Ectodermal cell (in vitro differentiated cells): ENCODE data around the gene MRPL22.
"Not testable (repeated sequence)": the region's sequence is repeated elsewhere in the genome, so short reads cannot be mapped to it uniquely, and the experiment has no call there.

Experiments
- H3K27ac ChIP-seq: 2 replicates; pipeline ENCODE4 v1.7.0; 2013; ENCODE audit warnings: mild to moderate bottlenecking, low read depth, low read length; ENCODE audit not compliant: insufficient read depth, poor library complexity, severe bottlenecking
- H3K27me3 ChIP-seq: 2 replicates; pipeline ENCODE4 v1.7.0; 2013; ENCODE audit warnings: mild to moderate bottlenecking, low read length; ENCODE audit not compliant: insufficient read depth, control insufficient read depth, poor library complexity, severe bottlenecking
- H3K36me3 ChIP-seq: one replicate; pipeline ENCODE4 v1.7.0; 2013; ENCODE audit warnings: low read length; ENCODE audit not compliant: control insufficient read depth, insufficient read depth
- H3K4me1 ChIP-seq: one replicate; pipeline ENCODE4 v1.7.0; 2013; ENCODE audit warnings: low read length; ENCODE audit not compliant: control insufficient read depth, insufficient read depth
- H3K4me3 ChIP-seq: 2 replicates; pipeline ENCODE4 v1.7.0; 2013; ENCODE audit warnings: low read depth, low read length, control low read depth; ENCODE audit not compliant: insufficient read depth
- H3K9me3 ChIP-seq: 2 replicates; pipeline ENCODE4 v1.7.0; 2013; ENCODE audit warnings: mild to moderate bottlenecking, low read length, moderate library complexity; ENCODE audit not compliant: control insufficient read depth
- WGBS, 2 experiments: methylation state at CpG; one replicate each; pipeline ENCODE4 v1.1.7; 2013; ENCODE audit warnings: missing lambda C conversion rate in 2 of 2; 5-methylcytosine and 5-hydroxymethylcytosine counted together

Gene MRPL22

GRCh38 chr5:154901913-154902312, 39.0 kb upstream of the MRPL22 start:
- H3K27me3 ChIP-seq: no peaks in the 10 kb centered on the region
- H3K36me3 ChIP-seq: peaks cover 45% of the 10 kb centered on the region
- H3K4me1 ChIP-seq: no peaks in the 10 kb centered on the region
- no peak overlapping the region for H3K4me3 ChIP-seq
- H3K9me3 ChIP-seq: no peaks in the 10 kb centered on the region
- WGBS, 2 experiments: 93 to 96% methylated on average over 6 of the region's 6 CpGs
- no peak overlapping the region for H3K27ac ChIP-seq

- H3K4me3 ChIP-seq, H3K4me1 ChIP-seq, H3K27ac ChIP-seq, H3K27me3 ChIP-seq, H3K9me3 ChIP-seq: not testable (repeated sequence)
- 95% methylated on average over 7 of the region's 7 CpGs for WGBS, 2 experiments
- peaks cover 24% of the 10 kb centered on the region for H3K36me3 ChIP-seq
Observed at GRCh38 chr5:154905601-154906000, 35.3 kb upstream of the MRPL22 start.

GRCh38 chr5:154916874-154917273, 24.0 kb upstream of the MRPL22 start:
- H3K27me3 ChIP-seq: no peaks in the 10 kb centered on the region
- no peak overlapping the region for H3K27ac ChIP-seq
- 95 to 96% methylated on average over 2 to 3 of the region's 3 CpGs for WGBS, 2 experiments
- H3K9me3 ChIP-seq: no peaks in the 10 kb centered on the region
- H3K4me1 ChIP-seq: no peaks in the 10 kb centered on the region
- H3K36me3 ChIP-seq: no peaks in the 10 kb centered on the region
- H3K4me3 ChIP-seq: no peak overlapping the region

GRCh38 chr5:154917757-154918156, 23.1 kb upstream of the MRPL22 start:
- H3K9me3 ChIP-seq: no peaks in the 10 kb centered on the region
- WGBS, 2 experiments: 94 to 98% methylated on average over 3 of the region's 4 CpGs
- H3K4me1 ChIP-seq: no peaks in the 10 kb centered on the region
- H3K36me3 ChIP-seq: no peaks in the 10 kb centered on the region
- no peak overlapping the region for H3K4me3 ChIP-seq
- no peak overlapping the region for H3K27ac ChIP-seq
- no peaks in the 10 kb centered on the region for H3K27me3 ChIP-seq

- WGBS, 2 experiments: 93 to 99% methylated on average over 5 to 7 of the region's 7 CpGs
- H3K27ac ChIP-seq: no peak overlapping the region
Observed at GRCh38 chr5:154923441-154924430, 17.1 kb upstream of the MRPL22 start.

DNA sequence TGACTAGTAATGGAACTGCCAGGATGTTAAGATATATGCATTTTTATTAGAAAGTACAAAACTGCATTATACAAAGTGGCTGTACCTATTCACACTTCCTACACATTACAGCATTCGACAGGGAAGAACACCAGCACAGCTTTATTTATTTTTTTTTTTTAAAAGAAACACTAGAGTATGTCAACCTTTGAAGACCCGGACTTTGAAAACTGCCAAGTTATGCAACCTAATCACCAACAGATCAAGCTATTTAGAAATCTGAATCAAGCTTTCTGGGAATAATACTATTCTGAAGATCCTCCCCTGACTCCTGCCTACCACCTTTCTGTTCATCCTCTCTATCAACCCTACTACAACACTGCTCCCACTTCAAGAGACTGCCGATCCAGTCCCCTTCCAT, 7.3 kb upstream of the MRPL22 start:
- Histone ChIP-seq H3K36me3 (peaks cover 4% of the 10 kb centered on the region), H3K27ac (no peak overlapping the region), H3K4me1 (no peaks in the 10 kb centered on the region), H3K4me3 (no peak overlapping the region), H3K27me3 (no peaks in the 10 kb centered on the region), H3K9me3 (no peaks in the 10 kb centered on the region)
- 94 to 96% methylated on average over 3 of the region's 3 CpGs for WGBS, 2 experiments

More at GRCh38 chr5:154923441-154924430, 17.1 kb upstream of the MRPL22 start:
- Histone ChIP-seq H3K9me3 (no peaks in the 10 kb centered on the region), H3K4me1 (no peaks in the 10 kb centered on the region), H3K27me3 (no peaks in the 10 kb centered on the region), H3K4me3 (no peak overlapping the region), H3K36me3 (peaks cover 17% of the 10 kb centered on the region)

DNA sequence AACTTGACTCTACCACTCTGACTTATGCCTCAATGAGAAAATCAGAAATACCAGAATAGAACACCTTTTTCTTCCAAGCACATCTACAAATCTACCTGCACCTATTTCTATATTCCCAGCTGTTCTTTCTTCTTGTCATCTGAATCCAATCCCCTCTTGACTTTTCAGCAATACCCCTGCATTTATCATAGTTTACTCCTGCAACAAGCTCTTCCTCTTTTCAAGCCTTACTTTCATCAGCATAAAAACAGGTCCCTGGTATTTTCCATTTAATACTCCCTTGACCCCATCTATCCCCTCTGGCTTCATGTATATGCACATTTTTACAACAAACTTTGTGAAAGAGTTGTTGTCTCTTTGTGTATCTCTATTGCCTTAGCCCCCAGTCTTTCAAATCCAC, 6.0 kb upstream of the MRPL22 start:
- no peak overlapping the region for H3K4me3 ChIP-seq
- H3K27me3 ChIP-seq: no peaks in the 10 kb centered on the region
- H3K4me1 ChIP-seq: no peaks in the 10 kb centered on the region
- H3K9me3 ChIP-seq: no peaks in the 10 kb centered on the region
- H3K36me3 ChIP-seq: peaks cover 4% of the 10 kb centered on the region
- H3K27ac ChIP-seq: no peak overlapping the region

DNA sequence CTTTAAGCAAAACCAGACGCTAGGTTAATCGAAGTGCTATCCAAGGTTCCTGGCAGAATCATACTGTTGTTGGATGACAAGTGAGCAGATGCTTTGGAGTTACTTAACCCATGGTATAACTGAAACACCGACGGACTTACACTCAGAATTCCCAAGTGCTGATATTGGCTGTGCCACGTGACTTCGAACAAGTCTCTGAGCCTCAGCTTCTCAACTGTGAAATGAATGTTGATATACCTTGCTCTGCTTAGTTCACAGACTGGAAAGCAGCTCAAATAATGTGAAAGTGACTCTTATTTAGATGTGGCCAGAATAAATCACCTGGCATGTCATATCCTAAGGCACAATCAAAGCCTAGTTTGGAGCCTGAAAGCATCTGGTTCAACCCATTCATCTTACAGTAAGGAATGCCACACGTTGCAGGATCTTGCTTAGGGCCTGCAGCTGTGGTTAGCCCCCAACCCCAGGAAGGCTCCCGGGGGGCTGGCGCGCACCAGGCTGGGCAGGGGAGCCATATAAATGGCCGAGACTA, 3.6 kb upstream of the MRPL22 start:
- Histone ChIP-seq H3K36me3 (no peaks in the 10 kb centered on the region), H3K27me3 (no peaks in the 10 kb centered on the region), H3K4me3 (peak overlapping the region; percentile 98), H3K9me3 (no peaks in the 10 kb centered on the region), H3K4me1 (peaks cover 3% of the 10 kb centered on the region), H3K27ac (no peak overlapping the region)
- 25% methylated on average over 11 of the region's 11 CpGs for WGBS, 2 experiments

GRCh38 chr5:154937718-154938466, 3.0 kb upstream of the MRPL22 start, which contains the start of gene GEMIN5:
Gene GEMIN5 (minus strand): TSS chr5:154938211. CDS start chr5:154938133, 78 bp downstream.
- H3K36me3 ChIP-seq: no peaks in the 10 kb centered on the region
- 1% methylated on average over 61 of the region's 61 CpGs for WGBS, 2 experiments
- peak within 1 kb of the TSS; percentile 98 for H3K4me3 ChIP-seq
- H3K27me3 ChIP-seq: no peaks in the 10 kb centered on the region
- H3K9me3 ChIP-seq: no peaks in the 10 kb centered on the region
- peaks cover 4% of the 10 kb centered on the region for H3K4me1 ChIP-seq
- H3K27ac ChIP-seq: peak within 1 kb of the TSS; percentile 23

GRCh38 chr5:154939387-154939786, 1.5 kb upstream of the MRPL22 start:
- H3K4me3 ChIP-seq, H3K27ac ChIP-seq, H3K9me3 ChIP-seq, H3K4me1 ChIP-seq, H3K27me3 ChIP-seq, H3K36me3 ChIP-seq: not testable (repeated sequence)
- WGBS, 2 experiments: 92 to 96% methylated on average over 5 of the region's 5 CpGs
